H1 (cell line): ENCODE results near the gene SLC6A2.

Experiments used
- ASH2L ChIP-seq: fragments of 200-600, 300-600 bp; sonication (generic); IDR thresholded peaks from one replicate; pipeline ENCODE4 v1.7.1; 2017; ENCODE audit warnings: low read length
- CTCF ChIP-seq, 3 experiments: IDR thresholded peaks; 1 replicate in 2 of 3; 2 replicates in 1 of 3; pipeline versions ENCODE4 v1.5.1 to v1.6.1; 2011; ENCODE audit warnings: low read length in 3 of 3, mild to moderate bottlenecking in 3 of 3, inconsistent platforms in 2 of 3, low read depth in 1 of 3, moderate library complexity in 1 of 3; ENCODE audit not compliant: insufficient read depth in 1 of 3; ENCODE audit errors: control extremely low read depth in 1 of 3
- EZH2 ChIP-seq: fragments of 200-600 bp; sonication (generic); IDR thresholded peaks from 2 replicates; pipeline ENCODE4 v1.7.1; 2012; ENCODE audit warnings: low read depth, mild to moderate bottlenecking, moderate library complexity, low read length, inconsistent platforms; ENCODE audit not compliant: severe bottlenecking
- JUND ChIP-seq: IDR thresholded peaks from 2 replicates; pipeline ENCODE4 v1.6.1; 2011; ENCODE audit warnings: mild to moderate bottlenecking, improper control_type of control experiment, low read length
- NRF1 ChIP-seq: IDR thresholded peaks from 2 replicates; pipeline ENCODE4 v1.6.1; 2011; ENCODE audit warnings: mild to moderate bottlenecking, low read depth, low read length, improper control_type of control experiment
- POLR2A ChIP-seq, 2 experiments: IDR thresholded peaks; 1 replicate in 1 of 2; 2 replicates in 1 of 2; pipeline ENCODE4 v1.6.1; 2011; ENCODE audit warnings: low read depth in 2 of 2, low read length in 2 of 2, mild to moderate bottlenecking in 2 of 2; ENCODE audit errors: control extremely low read depth in 1 of 2
- POLR2AphosphoS5 ChIP-seq: IDR thresholded peaks from 2 replicates; pipeline ENCODE4 v1.6.1; 2011; ENCODE audit warnings: low read depth, low read length
- TAF1 ChIP-seq: IDR thresholded peaks from 2 replicates; pipeline ENCODE4 v1.6.1; 2011; ENCODE audit warnings: mild to moderate bottlenecking, low read depth, low read length
- TCF12 ChIP-seq: IDR thresholded peaks from 2 replicates; pipeline ENCODE4 v1.6.1; 2011; ENCODE audit warnings: low read depth, mild to moderate bottlenecking, low read length

GRCh38 chr16:55613613-55614335 is 42.0 kb upstream of the SLC6A2 start:
- TF ChIP-seq ASH2L (no peak), EZH2 (no peak), CTCF (IDR thresholded peaks at IDR 0.05; ENCODE audit: control extremely low read depth in 1 of 3, insufficient read depth in 1 of 3, low read depth in 1 of 3, low read length in 3 of 3) (no peak), TAF1 (no peak), POLR2A (IDR thresholded peaks at IDR 0.05; ENCODE audit: control extremely low read depth in 1 of 2, low read depth in 2 of 2, low read length in 2 of 2) (no peak), TCF12 (no peak), POLR2AphosphoS5 (no peak), JUND (no peak), NRF1 (no peak)
